ENCODE measurements around the gene FBXL20.

GRCh38 chr17:39327109-39327508 is 74.3 kb downstream of the FBXL20 start:
- TF ChIP-seq GATA3 (IDR thresholded peaks at IDR 0.05; ENCODE audit: low read depth, low read length): no peak
- no peak for TF ChIP-seq GATA2 (IDR thresholded peaks at IDR 0.05; ENCODE audit: low read depth, low read length)
